MV-4-11 (cell line): ENCODE results near the gene TMEM126B.
"Not testable (repeated sequence)": the region's sequence is repeated elsewhere in the genome, so short reads cannot be mapped to it uniquely, and the experiment has no call there.

Experiments used
- DNase-seq: peaks from one replicate; lab custom pipeline; 2025; lab: John Stamatoyannopoulos, UW

Gene TMEM126B

DNA sequence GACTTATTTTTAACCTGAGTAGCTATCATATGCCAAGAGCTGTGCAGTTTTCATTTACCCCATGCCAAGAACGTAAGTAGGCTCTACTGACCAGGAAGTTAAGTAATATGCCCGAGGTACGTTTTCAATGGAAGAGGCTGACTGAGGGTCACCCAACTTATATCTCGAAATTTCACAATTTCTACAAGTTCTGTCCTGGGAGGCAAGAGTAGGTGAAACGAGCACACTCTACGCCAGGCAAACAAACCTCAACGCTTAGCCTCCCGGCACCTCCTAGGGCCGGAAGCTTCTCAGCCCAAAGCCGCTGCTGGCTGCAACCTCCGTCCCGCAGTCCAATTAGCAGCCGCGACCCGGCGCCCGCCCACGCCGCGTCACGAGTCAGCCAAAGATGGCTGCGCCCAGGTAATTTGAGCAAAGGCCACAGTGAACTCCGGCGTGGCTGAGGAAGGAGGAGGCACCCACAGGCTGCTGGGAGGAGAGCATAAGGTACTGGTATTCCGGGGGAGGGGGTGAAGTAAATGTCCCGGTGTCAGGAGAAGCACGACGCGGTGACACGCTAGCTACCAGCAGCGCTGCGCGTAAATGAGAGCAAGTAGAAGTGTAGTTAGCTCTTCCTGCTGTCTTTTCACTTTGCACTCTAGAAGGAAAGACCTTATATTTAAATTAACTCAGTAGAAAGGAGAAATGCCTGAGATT is 19.4 kb downstream of the TMEM126B start, which contains the start of gene TMEM126A:
TMEM126A (plus strand) TSS at position 364 of the 696 bp plus-strand sequence. CDS start 2,289 bp downstream, outside the sequence.
- DNase-seq, result peak; percentile 73

DNA sequence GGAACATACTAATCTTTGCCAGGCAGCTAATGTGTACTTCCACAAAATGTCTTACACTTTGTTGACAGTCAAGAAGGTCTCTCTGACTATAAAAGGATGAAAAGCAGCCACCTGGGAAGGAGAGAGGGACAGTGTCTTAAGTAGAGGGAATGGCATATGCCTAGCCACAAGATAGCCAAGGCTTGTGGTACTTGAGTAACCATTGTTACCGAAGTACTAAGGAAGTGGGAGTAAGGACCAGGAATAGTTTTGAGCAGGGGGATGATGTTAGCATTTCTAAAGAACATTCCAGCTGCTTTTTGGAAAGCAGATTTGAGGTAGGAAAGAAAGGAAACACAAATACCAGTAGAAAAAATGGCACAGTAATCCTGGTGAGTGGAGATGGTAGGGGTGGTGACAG is 22.7 kb downstream of the TMEM126B start:
- no peak for DNase-seq

DNA sequence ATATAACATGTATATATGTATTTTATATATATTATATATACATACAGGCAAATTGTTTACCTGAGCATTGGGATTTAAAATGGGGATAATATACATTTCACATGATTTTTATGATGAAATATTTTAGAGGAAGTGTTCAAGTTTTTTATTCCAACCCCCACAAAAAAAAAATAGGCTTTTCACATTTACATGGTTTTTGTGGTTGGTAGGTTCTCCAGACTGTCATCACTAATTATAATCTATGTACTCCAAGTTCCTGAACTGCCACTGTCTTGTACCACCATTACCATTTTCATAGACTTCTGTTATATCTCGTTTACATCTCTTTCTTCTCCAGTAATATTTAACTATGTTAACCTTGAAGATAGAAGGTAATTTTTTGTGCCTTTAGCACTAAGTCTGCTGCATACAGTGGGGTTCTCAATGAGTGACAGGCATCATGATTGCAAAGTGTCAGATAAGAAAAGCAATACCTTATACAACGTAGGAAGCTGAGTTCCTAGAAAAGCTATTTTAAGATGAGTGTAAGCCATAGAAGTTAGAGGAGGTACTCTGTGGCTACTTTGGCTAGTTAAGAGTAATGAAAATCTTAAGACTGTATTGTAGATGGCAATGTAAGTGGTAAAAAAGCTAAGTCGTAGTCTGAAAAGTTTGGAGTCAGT is 24.5 kb downstream of the TMEM126B start:
- peak; percentile 71 for DNase-seq

DNA sequence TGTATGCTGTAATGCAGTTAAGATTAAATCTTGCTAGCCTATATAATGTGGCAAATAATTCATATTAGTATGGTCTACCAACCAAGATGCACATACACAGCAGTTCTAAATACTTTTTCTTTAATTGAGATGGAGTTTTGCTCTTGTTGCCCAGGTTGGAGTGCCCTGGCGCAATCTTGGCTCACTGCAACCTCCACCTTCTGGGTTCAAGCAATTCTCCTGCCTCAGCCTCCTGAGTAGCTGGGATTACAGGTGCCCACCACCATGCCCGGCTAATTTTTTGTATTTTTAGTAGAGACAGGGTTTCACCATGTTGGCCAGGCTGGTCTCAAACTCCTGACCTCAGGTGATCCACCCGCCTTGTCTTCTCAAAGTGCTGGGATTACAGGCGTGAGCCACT is 25.9 kb downstream of the TMEM126B start:
- DNase-seq, result not testable (repeated sequence)

DNA sequence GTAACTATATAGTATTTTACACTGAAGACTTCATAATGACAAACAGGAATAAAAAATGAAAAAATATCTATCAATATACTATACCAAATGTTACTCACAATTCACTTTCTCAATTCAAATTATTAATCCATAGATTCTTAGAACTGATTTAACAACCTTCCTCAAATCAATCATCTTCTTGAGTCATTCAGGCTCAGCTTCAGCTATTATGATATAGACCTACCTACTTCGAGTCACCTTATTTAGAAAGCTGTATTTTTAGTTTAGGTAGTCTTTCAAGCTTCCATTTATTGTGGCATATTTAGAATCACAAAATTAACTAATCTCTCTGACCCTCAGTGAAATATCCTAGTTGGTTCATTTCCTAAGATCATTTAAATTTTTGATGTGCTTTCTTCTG is 28.4 kb downstream of the TMEM126B start:
- no peak for DNase-seq

DNA sequence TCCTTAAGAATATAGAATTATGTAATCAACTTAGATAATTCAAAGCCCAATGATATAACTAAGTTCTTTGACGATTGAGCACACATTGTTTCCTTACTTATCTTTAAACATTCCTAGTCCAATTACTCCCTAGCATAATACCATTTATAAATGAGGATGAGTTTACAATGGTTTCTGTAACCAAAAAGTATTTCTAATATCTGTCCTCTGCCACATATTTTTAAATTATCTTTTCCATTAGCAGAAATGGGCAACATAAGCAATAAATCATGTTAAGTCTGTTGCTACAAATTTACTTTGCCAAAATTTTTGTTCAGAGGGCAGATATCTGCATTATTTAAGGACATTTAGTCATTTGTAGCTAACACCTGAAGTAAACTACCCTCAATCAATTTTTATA is 29.8 kb downstream of the TMEM126B start:
- no peak for DNase-seq

DNA sequence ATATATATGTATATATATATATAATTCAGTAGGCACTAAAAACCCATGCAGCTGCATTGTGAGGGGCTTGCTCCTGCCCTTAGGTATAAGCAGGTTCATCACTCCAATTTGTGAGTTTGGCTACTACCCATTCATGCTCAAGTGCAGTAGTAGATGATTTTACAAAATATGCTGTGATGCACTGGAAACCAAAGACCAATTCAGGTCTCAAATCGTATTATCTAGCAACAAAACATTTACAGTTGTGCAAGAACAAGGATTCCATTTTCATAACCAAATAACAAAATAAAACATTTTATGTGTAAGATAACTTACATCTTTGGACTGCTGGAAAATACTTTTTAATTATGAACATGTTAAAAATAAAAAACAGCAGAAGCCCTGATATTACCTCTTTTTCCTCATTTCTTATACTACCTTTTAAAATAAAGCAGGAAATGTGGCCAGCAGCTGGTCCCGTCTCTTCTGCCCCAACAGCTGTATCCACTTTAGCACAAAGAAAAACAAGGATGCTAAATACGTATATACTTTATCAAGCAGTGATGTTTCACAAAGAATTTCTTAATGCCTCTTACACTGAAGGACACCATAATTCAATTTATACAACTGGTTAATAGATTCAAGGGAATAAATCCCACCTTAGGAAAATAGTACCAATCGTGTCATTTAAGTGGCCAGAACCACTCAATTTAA is 33.7 kb downstream of the TMEM126B start:
- no peak for DNase-seq

GRCh38 chr11:85663080-85663752 is 34.8 kb downstream of the TMEM126B start:
- no peak for DNase-seq

GRCh38 chr11:85663753-85664614 is 35.6 kb downstream of the TMEM126B start:
- peak; percentile 70 for DNase-seq

GRCh38 chr11:85664615-85665481 is 36.5 kb downstream of the TMEM126B start, which contains the start of gene CREBZF:
TSS of gene CREBZF (minus strand) at chr11:85665129. CDS start at chr11:85664875, 254 bp downstream.
- peak; percentile 90 for DNase-seq

DNA sequence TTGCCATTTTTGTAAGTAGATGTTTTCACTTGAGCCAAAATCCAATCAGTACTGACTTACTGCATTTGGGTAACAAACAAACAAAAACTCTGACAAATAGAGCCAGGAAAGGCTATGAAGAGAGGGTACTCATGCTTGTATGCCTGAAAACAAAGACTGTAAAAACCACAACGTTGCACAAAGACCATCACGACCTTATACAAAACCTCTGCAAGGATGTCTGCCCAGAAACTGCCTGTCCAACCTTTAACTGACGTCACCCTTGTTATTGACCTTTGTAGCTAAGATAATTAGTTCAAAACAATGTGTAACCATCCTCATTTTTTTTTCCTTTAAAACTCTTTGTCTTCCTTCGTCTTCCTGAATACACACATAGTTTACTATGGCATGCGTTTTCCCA is 37.3 kb downstream of the TMEM126B start:
- DNase-seq, result no peak

- no peak for DNase-seq
Measured at GRCh38 chr11:85666687-85667086, 38.3 kb downstream of the TMEM126B start.

DNA sequence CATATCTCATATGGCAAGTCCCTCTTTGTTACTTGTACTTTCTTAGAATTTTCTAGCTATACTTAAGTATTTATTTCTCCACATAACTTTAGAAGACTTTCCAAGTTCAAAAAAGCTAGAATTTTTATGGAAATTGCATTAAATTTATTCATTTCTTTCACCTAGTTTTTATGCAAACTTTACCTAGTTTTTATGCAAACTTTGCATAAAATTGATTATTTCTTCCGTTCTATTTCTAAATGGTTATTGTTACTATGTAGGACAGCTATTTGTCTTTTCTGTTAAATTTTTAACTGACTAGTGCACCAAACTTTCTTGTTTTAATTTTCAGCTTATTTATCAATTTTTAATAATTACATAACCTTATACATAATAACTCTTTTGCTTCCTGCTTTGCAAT is 39.8 kb downstream of the TMEM126B start:
- DNase-seq, result no peak

DNA sequence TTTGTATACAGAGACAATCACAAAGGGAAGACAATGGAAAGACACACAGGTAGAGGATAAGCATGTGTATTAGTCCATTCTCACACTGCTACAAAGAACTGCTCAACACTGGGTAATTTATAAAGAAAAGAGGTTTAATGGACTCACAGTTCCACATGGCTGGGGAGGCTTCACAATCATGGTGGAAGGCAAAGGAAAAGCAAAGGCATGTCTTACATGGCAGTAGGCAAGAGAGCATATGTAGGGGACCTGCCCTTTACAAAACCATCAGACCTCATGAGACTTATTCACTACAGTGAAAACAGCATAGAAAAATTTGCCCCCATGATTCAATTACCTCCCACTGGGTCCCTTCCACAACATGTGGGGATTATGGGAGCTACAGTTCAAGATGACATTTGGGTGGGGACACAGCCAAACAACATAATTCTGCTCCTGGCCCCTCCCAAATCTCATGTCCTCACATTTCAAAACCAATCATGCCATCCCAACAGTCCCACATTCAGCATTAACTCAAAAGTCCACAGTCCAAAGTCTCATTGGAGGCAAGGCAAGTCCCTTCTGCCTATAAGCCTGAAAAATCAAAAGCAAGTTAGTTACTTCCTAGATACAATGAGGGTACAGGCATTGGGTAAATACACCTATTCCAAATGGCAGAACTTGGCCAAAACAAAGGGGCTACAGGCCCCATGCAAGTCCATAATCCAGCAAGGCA is 42.7 kb downstream of the TMEM126B start:
- not testable (repeated sequence) for DNase-seq

DNA sequence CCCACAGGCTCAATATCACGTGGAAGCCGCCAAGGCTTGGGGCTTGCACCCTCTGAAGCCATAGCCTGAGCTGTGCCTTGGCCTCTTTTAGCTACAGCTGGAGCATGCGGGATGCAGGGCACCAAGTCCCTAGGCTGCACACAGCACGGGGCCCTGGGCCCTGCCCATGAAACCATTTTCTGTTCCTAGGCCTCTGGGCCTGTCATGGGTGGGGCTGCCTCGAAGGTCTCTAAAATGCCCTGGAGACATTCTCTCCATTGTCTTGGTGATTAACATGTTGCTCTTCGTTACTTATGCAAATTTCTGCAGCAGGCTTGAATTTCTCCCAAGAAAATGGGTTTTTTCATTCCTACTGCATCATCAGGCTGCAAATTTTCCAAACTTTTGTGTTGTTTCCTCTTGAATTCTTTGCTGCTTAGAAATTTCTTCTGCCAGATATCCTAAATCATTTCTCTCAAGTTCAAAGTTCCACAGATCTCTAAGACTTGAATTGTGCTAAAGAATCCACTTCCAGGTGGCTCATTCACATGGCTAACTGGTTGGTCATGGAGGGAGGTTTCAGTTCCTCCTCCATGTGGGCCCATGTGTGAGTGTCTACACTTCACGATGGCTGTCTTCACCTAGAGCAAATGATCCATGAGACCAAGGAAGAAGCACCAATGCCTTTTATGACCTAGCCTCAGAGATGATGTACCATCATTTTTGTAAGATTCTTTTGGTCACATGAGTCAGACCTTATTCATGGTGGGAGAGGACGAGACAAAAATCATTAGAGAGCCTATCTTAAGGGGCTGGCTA is 43.9 kb downstream of the TMEM126B start:
- peak; percentile 23 for DNase-seq

DNA sequence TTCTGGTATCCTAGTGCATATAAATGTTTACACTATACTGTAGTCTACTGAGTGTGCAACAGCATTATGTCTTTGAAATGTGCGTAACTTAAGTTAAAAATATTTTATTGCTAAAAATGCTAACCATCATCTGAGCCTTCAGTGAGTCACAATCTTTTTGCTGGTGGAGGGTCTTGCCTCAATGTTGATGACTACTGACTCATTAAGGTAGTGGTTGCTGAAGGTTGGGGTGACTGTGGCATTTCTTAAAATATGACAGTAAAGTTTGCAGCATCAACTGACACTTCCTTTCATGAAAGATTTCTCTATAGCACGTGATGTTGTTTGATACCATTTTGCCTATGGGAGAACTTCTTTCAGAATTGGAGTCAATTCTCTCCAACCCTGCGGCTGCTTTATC is 45.0 kb downstream of the TMEM126B start:
- no peak for DNase-seq

- DNase-seq, result no peak
Measured at GRCh38 chr11:85679576-85679975, 51.2 kb downstream of the TMEM126B start.

GRCh38 chr11:85680897-85681296 is 52.5 kb downstream of the TMEM126B start:
- no peak for DNase-seq
